AG04449 (cell line): ENCODE data around the gene OSCAR.

ENCODE experiments used
- CTCF ChIA-PET: fragments of 350-600 bp; formaldehyde crosslinking; extraction: SDS; loops from one replicate; lab custom pipeline; 2021; ENCODE audit warnings: antibody characterized with exemption; lab: Yijun Ruan, JAX
- POLR2A ChIA-PET: fragments of 400-600, 350-600 bp; formaldehyde crosslinking; extraction: SDS; loops from one replicate; lab custom pipeline; 2020; ENCODE audit warnings: antibody characterized with exemption, inconsistent platforms; lab: Yijun Ruan, JAX
- DNase-seq: peaks from one replicate; pipeline ENCODE4 v3.0.0-alpha.2; 2010; ENCODE audit warnings: low read depth, low spot score
- H3K4me3 ChIP-seq: 2 replicates; pipeline ENCODE4 v1.5.1; 2011; ENCODE audit warnings: low read depth, mild to moderate bottlenecking, control low read depth, low read length
- TF ChIP-seq, protein P1 (sequence below): IDR thresholded peaks from one replicate; pipeline ENCODE4 v1.5.1; 2011; ENCODE audit warnings: mild to moderate bottlenecking, moderate library complexity, low read length, control low read depth, inconsistent platforms; ENCODE audit not compliant: insufficient read depth; ENCODE audit errors: missing control alignments

Gene OSCAR

DNA sequence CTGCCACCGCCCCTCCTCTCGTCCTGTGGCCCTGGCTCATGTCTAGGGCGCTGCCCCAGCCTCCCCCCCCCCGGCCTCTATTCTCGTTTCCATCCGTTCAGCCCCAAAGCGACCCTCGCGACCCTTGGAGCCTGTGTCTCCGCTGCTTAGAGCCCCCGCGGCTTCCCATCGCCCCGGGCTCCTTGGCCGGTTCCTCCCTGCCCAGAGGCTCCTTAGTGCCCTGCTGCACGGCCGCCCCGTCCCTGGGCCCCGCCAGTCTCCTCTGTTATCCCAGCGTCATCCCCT lies 27.8 kb upstream of the OSCAR start:
- ChIA-PET POLR2A (no interaction called here), CTCF (no interaction called here)
- TF ChIP-seq, protein P1, sequence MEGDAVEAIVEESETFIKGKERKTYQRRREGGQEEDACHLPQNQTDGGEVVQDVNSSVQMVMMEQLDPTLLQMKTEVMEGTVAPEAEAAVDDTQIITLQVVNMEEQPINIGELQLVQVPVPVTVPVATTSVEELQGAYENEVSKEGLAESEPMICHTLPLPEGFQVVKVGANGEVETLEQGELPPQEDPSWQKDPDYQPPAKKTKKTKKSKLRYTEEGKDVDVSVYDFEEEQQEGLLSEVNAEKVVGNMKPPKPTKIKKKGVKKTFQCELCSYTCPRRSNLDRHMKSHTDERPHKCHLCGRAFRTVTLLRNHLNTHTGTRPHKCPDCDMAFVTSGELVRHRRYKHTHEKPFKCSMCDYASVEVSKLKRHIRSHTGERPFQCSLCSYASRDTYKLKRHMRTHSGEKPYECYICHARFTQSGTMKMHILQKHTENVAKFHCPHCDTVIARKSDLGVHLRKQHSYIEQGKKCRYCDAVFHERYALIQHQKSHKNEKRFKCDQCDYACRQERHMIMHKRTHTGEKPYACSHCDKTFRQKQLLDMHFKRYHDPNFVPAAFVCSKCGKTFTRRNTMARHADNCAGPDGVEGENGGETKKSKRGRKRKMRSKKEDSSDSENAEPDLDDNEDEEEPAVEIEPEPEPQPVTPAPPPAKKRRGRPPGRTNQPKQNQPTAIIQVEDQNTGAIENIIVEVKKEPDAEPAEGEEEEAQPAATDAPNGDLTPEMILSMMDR = no peak
- no peak overlapping the region for H3K4me3 ChIP-seq
- no peak for DNase-seq

DNA sequence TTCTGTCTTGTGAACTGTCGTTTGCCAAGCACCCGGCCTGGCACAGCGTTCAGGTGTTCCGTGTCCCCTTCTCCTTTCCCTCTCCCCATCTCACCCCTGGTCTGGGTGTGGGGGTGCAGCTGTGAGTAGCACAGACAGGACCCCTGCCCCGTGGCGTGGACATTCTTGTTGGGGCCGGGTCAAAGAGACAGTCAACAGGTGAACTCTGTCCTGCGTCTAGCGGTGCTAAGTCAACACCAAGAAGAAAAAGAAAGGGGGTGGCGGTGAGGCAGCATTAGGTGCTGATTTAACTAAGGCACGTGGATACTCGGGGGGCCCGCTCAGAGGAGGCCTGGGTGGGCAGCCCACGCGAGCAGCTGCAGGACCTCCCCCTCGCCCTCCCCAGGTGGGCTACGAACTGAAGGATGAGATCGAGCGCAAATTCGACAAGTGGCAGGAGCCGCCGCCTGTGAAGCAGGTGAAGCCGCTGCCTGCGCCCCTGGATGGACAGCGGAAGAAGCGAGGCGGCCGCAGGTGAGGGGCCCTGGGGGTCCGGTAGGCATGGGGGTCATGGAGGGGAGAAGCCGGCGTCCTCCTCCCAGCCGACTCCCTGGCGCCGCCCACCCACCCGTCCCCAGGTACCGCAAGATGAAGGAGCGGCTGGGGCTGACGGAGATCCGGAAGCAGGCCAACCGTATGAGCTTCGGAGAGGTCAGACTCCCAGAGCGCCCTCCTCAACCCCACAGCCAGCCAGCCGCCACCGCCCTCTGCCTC lies 27.3 kb upstream of the OSCAR start:
- ChIA-PET CTCF (no interaction called here), POLR2A (no interaction called here)
- no peak overlapping the region for H3K4me3 ChIP-seq
- TF ChIP-seq, protein P1 = no peak
- no peak for DNase-seq

DNA sequence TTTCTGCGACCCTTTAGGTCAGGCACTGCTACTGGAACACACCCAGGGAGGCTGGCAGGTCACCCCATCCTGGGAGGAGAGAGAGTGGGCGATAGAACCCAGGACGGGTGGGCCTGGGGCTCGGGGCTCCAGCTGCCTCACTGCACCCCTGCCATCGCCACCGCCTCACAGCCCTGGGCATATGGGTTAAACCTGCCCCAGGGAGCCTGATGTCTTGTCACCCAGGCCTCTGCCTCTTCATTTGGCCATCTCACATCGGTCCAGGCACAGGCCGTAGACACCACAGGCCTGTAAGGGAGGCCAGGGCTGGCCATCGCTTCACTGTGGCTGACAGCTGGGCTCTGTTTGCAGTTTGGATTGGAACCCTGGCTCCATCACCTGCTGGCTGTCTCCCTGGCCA lies 25.1 kb upstream of the OSCAR start:
- CTCF ChIA-PET = no interaction called here

DNA sequence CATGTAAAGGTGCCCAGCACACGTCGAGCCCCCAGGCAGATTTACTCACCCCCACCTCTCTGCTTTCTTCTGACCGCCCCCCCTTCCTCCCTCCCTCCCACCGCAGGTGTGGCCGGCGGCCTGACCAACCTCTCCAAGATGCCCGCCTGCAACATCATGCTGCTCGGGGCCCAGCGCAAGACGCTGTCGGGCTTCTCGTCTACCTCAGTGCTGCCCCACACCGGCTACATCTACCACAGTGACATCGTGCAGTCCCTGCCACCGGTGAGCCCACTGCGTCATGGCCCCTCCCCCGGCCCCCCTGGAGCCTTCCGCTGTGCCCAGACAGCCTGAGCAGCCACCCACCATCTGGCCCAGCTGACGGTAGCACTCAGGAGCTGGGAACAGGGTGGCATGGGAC lies 23.8 kb upstream of the OSCAR start:
- POLR2A ChIA-PET = interaction anchor here (1.5 kb wide), 1 partner anchor 13 kb away, joined by 9 read pairs; the partner anchor contains the start of gene CNOT3
- CTCF ChIA-PET = no interaction called here
- DNase-seq = no peak
- TF ChIP-seq, protein P1 = no peak
- H3K4me3 ChIP-seq = no peak overlapping the region

More for the DNA sequence above, 25.1 kb upstream of the OSCAR start:
- no peak overlapping the region for H3K4me3 ChIP-seq
- TF ChIP-seq, protein P1 = no peak
- DNase-seq = no peak
- POLR2A ChIA-PET = no interaction called here

DNA sequence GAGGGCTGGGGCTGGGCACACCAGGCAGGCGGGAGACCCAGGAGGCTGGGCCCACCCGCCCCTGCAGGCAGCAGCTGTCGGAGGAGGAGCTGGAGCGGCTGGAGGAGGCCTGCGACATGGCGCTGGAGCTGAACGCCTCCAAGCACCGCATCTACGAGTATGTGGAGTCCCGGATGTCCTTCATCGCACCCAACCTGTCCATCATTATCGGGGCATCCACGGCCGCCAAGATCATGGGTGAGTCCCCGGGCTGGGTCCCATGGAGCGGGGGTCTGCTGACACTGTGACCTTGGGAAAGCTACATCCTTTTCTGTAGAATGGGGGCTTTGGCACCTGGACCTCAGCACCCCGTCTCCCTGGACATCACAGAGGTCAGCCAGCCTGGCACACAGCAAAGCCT lies 23.1 kb upstream of the OSCAR start:
- CTCF ChIA-PET = no interaction called here
- TF ChIP-seq, protein P1 = no peak
- H3K4me3 ChIP-seq = no peak overlapping the region
- no peak for DNase-seq
- POLR2A ChIA-PET = interaction anchor here (1.5 kb wide), 1 partner anchor 13 kb away, joined by 9 read pairs; the partner anchor contains the start of gene CNOT3

DNA sequence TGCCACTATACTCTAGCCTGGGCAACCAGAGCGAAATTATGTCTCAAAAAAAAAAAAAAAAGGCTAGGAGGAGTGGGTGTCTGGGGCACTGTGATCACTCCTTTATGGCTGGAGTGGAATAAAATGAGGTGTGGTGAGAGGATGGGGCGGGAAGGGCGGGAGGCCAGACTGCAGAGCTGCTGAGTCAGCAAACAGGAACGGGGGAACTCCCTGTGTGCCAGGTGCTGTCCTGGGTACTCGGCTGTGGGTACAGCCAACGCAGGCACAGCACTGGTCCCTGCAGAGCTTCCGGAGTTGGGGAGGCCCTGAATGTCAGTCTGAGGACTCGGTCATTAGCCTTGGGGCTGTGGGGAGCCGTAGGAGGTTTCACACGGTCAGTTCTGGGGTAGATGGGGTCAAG lies 20.7 kb upstream of the OSCAR start:
- ChIA-PET CTCF (no interaction called here), POLR2A (no interaction called here)
- TF ChIP-seq, protein P1 = no peak
- no peak overlapping the region for H3K4me3 ChIP-seq
- DNase-seq = no peak
